ENCODE data around the gene PPRC1. TPM values are rescaled to one million over a fixed set of nuclear protein-coding genes. Genes with fewer than 3 reads are reported as not detected.

PPRC1 gene
- total and polyA plus RNA-seq, 2 experiments from 2014 or later, result 43.2 to 67.5 TPM

Small RNA genes lying within 50 kb of the gene (small RNA-seq; reads per million reads assigned to genes)
- not detected for gene AL500527.1 (ENCODE audit: low replicate concordance)
- gene AL500527.2 (ENCODE audit: low replicate concordance), result not detected

Other genes starting within 250 kb of the PPRC1 start
- gene ARMH3, start 76.9 kb upstream of the PPRC1 start, total RNA-seq (2014; rRNA removed; shearing (Covaris generic)), result 11.1 and 97.4 TPM in 2 replicates
- 8.0 and 8.7 TPM in 2 replicates for gene ARMH3, start 76.9 kb upstream of the PPRC1 start, polyA plus RNA-seq (2016; fragmentation: Nextera tagmentation; extraction: Ambion mirVana)
- 20.3 and 28.7 TPM in 2 replicates for gene HPS6, start 67.7 kb upstream of the PPRC1 start, total RNA-seq (2014; rRNA removed; shearing (Covaris generic))
- 4.2 and 4.3 TPM in 2 replicates for gene HPS6, start 67.7 kb upstream of the PPRC1 start, polyA plus RNA-seq (2016; fragmentation: Nextera tagmentation; extraction: Ambion mirVana)
- gene LDB1, start 12.7 kb upstream of the PPRC1 start, total RNA-seq (2014; rRNA removed; shearing (Covaris generic)), result 52.9 and 69.3 TPM in 2 replicates
- gene LDB1, start 12.7 kb upstream of the PPRC1 start, polyA plus RNA-seq (2016; fragmentation: Nextera tagmentation; extraction: Ambion mirVana), result 16.3 and 19.4 TPM in 2 replicates
- gene NOLC1, start 19.3 kb downstream of the PPRC1 start, total RNA-seq (2014; rRNA removed; shearing (Covaris generic)), result 145 and 178 TPM in 2 replicates
- 118 and 126 TPM in 2 replicates for gene NOLC1, start 19.3 kb downstream of the PPRC1 start, polyA plus RNA-seq (2016; fragmentation: Nextera tagmentation; extraction: Ambion mirVana)
- 0.59 TPM in 1 of 2 replicates, not detected in the other for gene ELOVL3, start 93.3 kb downstream of the PPRC1 start, total RNA-seq (2014; rRNA removed; shearing (Covaris generic))
- 0.31 TPM in 1 of 2 replicates, not detected in the other for gene ELOVL3, start 93.3 kb downstream of the PPRC1 start, polyA plus RNA-seq (2016; fragmentation: Nextera tagmentation; extraction: Ambion mirVana)
- 1.5 TPM in 1 of 2 replicates, not detected in the other for gene PITX3, start 108.5 kb downstream of the PPRC1 start, total RNA-seq (2014; rRNA removed; shearing (Covaris generic))
- gene PITX3, start 108.5 kb downstream of the PPRC1 start, polyA plus RNA-seq (2016; fragmentation: Nextera tagmentation; extraction: Ambion mirVana), result 0.34 and 1.5 TPM in 2 replicates
- gene GBF1, start 112.5 kb downstream of the PPRC1 start, total RNA-seq (2014; rRNA removed; shearing (Covaris generic)), result 27.2 and 32.6 TPM in 2 replicates
- gene GBF1, start 112.5 kb downstream of the PPRC1 start, polyA plus RNA-seq (2016; fragmentation: Nextera tagmentation; extraction: Ambion mirVana), result 6.5 and 7.5 TPM in 2 replicates